Astrocyte (in vitro differentiated cells and primary cell): ENCODE measurements around the gene RAD17. TPM values are rescaled to one million over a fixed set of nuclear protein-coding genes. Genes with fewer than 3 reads are reported as not detected.

Experiments used
- DNase-seq: peaks from one replicate; pipeline ENCODE4 v3.0.0-alpha.2; 2010; ENCODE audit warnings: low read depth
- FAIRE-seq: peaks from 2 replicates; lab custom pipeline; 2011; peaks lifted over from hg19 to GRCh38; lab: Jason Lieb, UNC
- H2AFZ ChIP-seq: 2 replicates; pipeline ENCODE4 v1.6.0; 2012; ENCODE audit warnings: low read depth, low read length, inconsistent platforms
- H3K27ac ChIP-seq: 2 replicates; pipeline ENCODE4 v1.5.1; 2011; ENCODE audit warnings: low read depth, low read length, inconsistent platforms
- H3K27me3 ChIP-seq: 2 replicates; pipeline ENCODE4 v1.6.0; 2011; ENCODE audit warnings: low read length, inconsistent platforms; ENCODE audit not compliant: insufficient read depth
- H3K36me3 ChIP-seq: 2 replicates; pipeline ENCODE4 v1.5.1; 2011; ENCODE audit warnings: low read length, inconsistent platforms; ENCODE audit not compliant: insufficient read depth
- H3K4me1 ChIP-seq: 2 replicates; pipeline ENCODE4 v1.5.1; 2011; ENCODE audit warnings: low read length, inconsistent platforms; ENCODE audit not compliant: insufficient read depth
- H3K4me2 ChIP-seq: 2 replicates; pipeline ENCODE4 v1.6.0; 2012; ENCODE audit warnings: low read length, inconsistent platforms
- H3K4me3 ChIP-seq: 2 replicates; pipeline ENCODE4 v1.5.1; 2011; ENCODE audit warnings: low read depth, mild to moderate bottlenecking, low read length, inconsistent platforms; ENCODE audit not compliant: insufficient read depth
- H3K79me2 ChIP-seq: 2 replicates; pipeline ENCODE4 v1.6.0; 2012; ENCODE audit warnings: mild to moderate bottlenecking, low read length, inconsistent platforms; ENCODE audit not compliant: insufficient read depth
- H3K9ac ChIP-seq: 2 replicates; pipeline ENCODE4 v1.6.0; 2012; ENCODE audit warnings: mild to moderate bottlenecking, low read length, inconsistent platforms
- H3K9me3 ChIP-seq: 2 replicates; pipeline ENCODE4 v1.5.1; 2012; ENCODE audit warnings: low read depth, mild to moderate bottlenecking, low read length, inconsistent platforms; ENCODE audit not compliant: insufficient read depth
- H4K20me1 ChIP-seq: 2 replicates; pipeline ENCODE4 v1.6.0; 2012; ENCODE audit warnings: low read length, inconsistent platforms; ENCODE audit not compliant: insufficient read depth
- H3K27ac Mint-ChIP-seq: one replicate; pipeline ENCODE4 v1.8.0; 2021; ENCODE audit warnings: mild to moderate bottlenecking, mixed read lengths; ENCODE audit not compliant: unreplicated experiment
- H3K27me3 Mint-ChIP-seq: one replicate; pipeline ENCODE4 v1.8.0; 2021; ENCODE audit warnings: low read depth, mixed read lengths; ENCODE audit not compliant: unreplicated experiment
- H3K36me3 Mint-ChIP-seq: one replicate; pipeline ENCODE4 v1.8.0; 2021; ENCODE audit warnings: low read depth, mixed read lengths; ENCODE audit not compliant: unreplicated experiment
- H3K4me1 Mint-ChIP-seq: one replicate; pipeline ENCODE4 v1.8.0; 2021; ENCODE audit warnings: low read depth, mixed read lengths; ENCODE audit not compliant: unreplicated experiment
- H3K4me3 Mint-ChIP-seq: one replicate; pipeline ENCODE4 v1.8.0; 2021; ENCODE audit warnings: mild to moderate bottlenecking, moderate library complexity, mixed read lengths; ENCODE audit not compliant: unreplicated experiment
- H3K9me3 Mint-ChIP-seq: one replicate; pipeline ENCODE4 v1.8.0; 2021; ENCODE audit warnings: mild to moderate bottlenecking, mixed read lengths; ENCODE audit not compliant: unreplicated experiment
- CTCF ChIP-seq: IDR thresholded peaks from 2 replicates; pipeline ENCODE4 v1.5.1; 2011; ENCODE audit warnings: low read depth, mild to moderate bottlenecking, inconsistent platforms, low read length, moderate library complexity; ENCODE audit not compliant: insufficient read depth
- EZH2 ChIP-seq: IDR thresholded peaks from 2 replicates; pipeline ENCODE4 v1.6.1; 2012; ENCODE audit warnings: mild to moderate bottlenecking, low read length, inconsistent platforms; ENCODE audit not compliant: insufficient read depth
- total RNA-seq: library from RNA; stranded (reverse); gene quantifications from 2 replicates; pipeline ENCODE4 v1.2.1, GENCODE V29; 2021

Gene RAD17
- total RNA-seq, 1 donor from 2014 or later: 24.1 TPM

GRCh38 chr5:69462170-69462569 lies 92.6 kb downstream of the RAD17 start:
- H3K4me1 Mint-ChIP-seq: no peaks in the 10 kb centered on the region

More at GRCh38 chr5:69462170-69462569, 92.6 kb downstream of the RAD17 start:
- no peak overlapping the region for H3K4me3 ChIP-seq
- H3K9me3 ChIP-seq: no peaks in the 10 kb centered on the region
- no peak overlapping the region for H3K4me2 ChIP-seq
- H2AFZ ChIP-seq: no peak overlapping the region
- FAIRE-seq (no peak), DNase-seq (no peak)
- no peak overlapping the region for H3K9ac ChIP-seq
- Mint-ChIP-seq H3K27me3 (peaks cover 6% of the 10 kb centered on the region), H3K4me3 (no peak overlapping the region), H3K36me3 (no peaks in the 10 kb centered on the region), H3K27ac (no peak overlapping the region), H3K9me3 (no peaks in the 10 kb centered on the region)
- no peaks in the 10 kb centered on the region for H3K4me1 ChIP-seq
- H3K79me2 ChIP-seq: no peaks in the 10 kb centered on the region
- TF ChIP-seq CTCF (no peak), EZH2 (no peak)
- H4K20me1 ChIP-seq: no peaks in the 10 kb centered on the region
- H3K36me3 ChIP-seq: no peaks in the 10 kb centered on the region
- H3K27ac ChIP-seq: no peak overlapping the region
- no peaks in the 10 kb centered on the region for H3K27me3 ChIP-seq

Other genes with a start within 250 kb of the RAD17 start
- gene CCNB1, start 202.7 kb upstream of the RAD17 start, total RNA-seq: 34.2 and 49.8 TPM in 2 replicates
- 4.9 and 5.0 TPM in 2 replicates for gene CENPH, start 180.2 kb upstream of the RAD17 start, total RNA-seq
- 53.6 and 58.3 TPM in 2 replicates for gene CDK7, start 134.9 kb upstream of the RAD17 start, total RNA-seq
- gene CCDC125, start 37.0 kb upstream of the RAD17 start, total RNA-seq: 1.7 and 2.5 TPM in 2 replicates
- gene AK6, start 298 bp upstream of the RAD17 start, total RNA-seq: 33.9 and 52.3 TPM in 2 replicates
- gene TAF9, start 298 bp upstream of the RAD17 start, total RNA-seq: 90.5 and 92.7 TPM in 2 replicates
- gene MARVELD2, start 45.3 kb downstream of the RAD17 start, total RNA-seq: 10.1 and 10.6 TPM in 2 replicates
- gene OCLN, start 123.0 kb downstream of the RAD17 start, total RNA-seq: 12.1 and 15.3 TPM in 2 replicates
- 39.3 and 39.4 TPM in 2 replicates for gene GTF2H2C, start 190.4 kb downstream of the RAD17 start, total RNA-seq